HCT116 (cell line): ENCODE results near the gene ASS1.

Experiments used
- ATF3 ChIP-seq: IDR thresholded peaks from 2 replicates; pipeline ENCODE4 v1.6.1; 2012
- CBX3 ChIP-seq: IDR thresholded peaks from 2 replicates; pipeline ENCODE4 v1.6.1; 2012; ENCODE audit warnings: low read depth
- CEBPB ChIP-seq: IDR thresholded peaks from 2 replicates; pipeline ENCODE4 v1.6.1; 2012; ENCODE audit warnings: low read depth
- CTCF ChIP-seq, 3 experiments: fragments of 200-600 bp in 1 of 3; sonication (generic) in 1 of 3; IDR thresholded peaks in 2 of 3; conservative IDR thresholded peaks in 1 of 3; 2 replicates each; pipeline ENCODE4 v1.5.1; 2012 to 2017; ENCODE audit warnings: low read depth in 2 of 3, low read length in 2 of 3, antibody characterized with exemption in 1 of 3, borderline replicate concordance in 1 of 3, control low read depth in 1 of 3, mild to moderate bottlenecking in 1 of 3, mixed read lengths in 1 of 3, mixed run types in 1 of 3, moderate library complexity in 1 of 3; ENCODE audit not compliant: insufficient read depth in 1 of 3
- EZH2 ChIP-seq: fragments of 200-600 bp; sonication (generic); IDR thresholded peaks from 2 replicates; pipeline ENCODE4 v1.6.1; 2017; ENCODE audit warnings: antibody characterized with exemption, mixed run types
- EZH2phosphoT487 ChIP-seq: fragments of 200-600 bp; IDR thresholded peaks from 2 replicates; pipeline ENCODE4 v1.6.1; 2018; ENCODE audit warnings: antibody characterized with exemption, borderline replicate concordance
- JUND ChIP-seq: IDR thresholded peaks from 2 replicates; pipeline ENCODE4 v1.6.1; 2012
- MAX ChIP-seq: IDR thresholded peaks from 2 replicates; pipeline ENCODE4 v1.6.1; 2012
- POLR2A ChIP-seq: IDR thresholded peaks from 2 replicates; pipeline ENCODE4 v1.7.0; 2011; ENCODE audit warnings: borderline replicate concordance; ENCODE audit not compliant: insufficient read depth, insufficient read length; ENCODE audit errors: extremely low read depth
- RAD21 ChIP-seq: IDR thresholded peaks from 2 replicates; pipeline ENCODE4 v1.6.1; 2012; ENCODE audit warnings: low read depth, mild to moderate bottlenecking

- TF ChIP-seq POLR2A (no peak), CTCF (IDR thresholded peaks at IDR 0.05 in 2 of 3, conservative IDR thresholded peaks at IDR 0.05 in 1 of 3; ENCODE audit: borderline replicate concordance in 1 of 3, insufficient read depth in 1 of 3, low read depth in 2 of 3, low read length in 2 of 3) (no peak), EZH2phosphoT487 (no peak), MAX (no peak), CBX3 (no peak), RAD21 (no peak), EZH2 (no peak), CEBPB (no peak), ATF3 (no peak), JUND (no peak)
Measured at GRCh38 chr9:130402243-130402642, 42.5 kb upstream of the ASS1 start.
